ENCODE data around the gene GPLD1.

DNA sequence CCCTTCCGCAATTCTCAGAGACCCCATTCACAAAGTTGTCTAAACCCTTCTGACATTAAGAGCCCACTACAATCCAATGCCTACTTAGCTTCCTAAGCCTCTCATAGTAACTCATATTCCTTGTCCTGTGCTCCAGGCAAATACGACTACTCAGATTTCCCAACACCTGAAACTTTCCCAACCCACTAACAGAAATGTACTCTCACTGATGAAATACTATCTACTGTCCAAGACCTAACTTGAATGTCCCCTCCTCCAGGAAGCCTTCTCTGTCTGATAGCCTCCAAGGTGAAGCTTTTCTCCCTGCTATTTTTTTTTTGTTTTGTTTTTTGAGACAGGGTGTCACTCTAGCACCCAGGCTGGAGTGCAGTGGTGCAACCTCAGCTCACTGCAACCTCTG, 30.4 kb downstream of the GPLD1 start:
- TF ChIP-seq POLR2A (IDR thresholded peaks at IDR 0.05) (no peak), EP300 (IDR thresholded peaks at IDR 0.05) (no peak)
